Testis (tissue), 2 donors: ENCODE data around the gene FAAP24.

Source experiments
- POLR2A ChIP-seq: fragments of 450-650 bp; IDR thresholded peaks from one replicate; pipeline ENCODE4 v1.6.1; 2017; ENCODE audit warnings: antibody characterized with exemption, mild to moderate bottlenecking, moderate library complexity
- TF ChIP-seq, protein P1 (sequence below), 3 experiments: fragments of 450-650 bp in 2 of 3; fragments of 200-600 bp in 1 of 3; sonication (generic) in 1 of 3; IDR thresholded peaks; one replicate each; pipeline ENCODE4 v1.5.1; 2016 to 2019; ENCODE audit warnings: antibody characterized with exemption in 3 of 3, mild to moderate bottlenecking in 2 of 3, moderate library complexity in 1 of 3

DNA sequence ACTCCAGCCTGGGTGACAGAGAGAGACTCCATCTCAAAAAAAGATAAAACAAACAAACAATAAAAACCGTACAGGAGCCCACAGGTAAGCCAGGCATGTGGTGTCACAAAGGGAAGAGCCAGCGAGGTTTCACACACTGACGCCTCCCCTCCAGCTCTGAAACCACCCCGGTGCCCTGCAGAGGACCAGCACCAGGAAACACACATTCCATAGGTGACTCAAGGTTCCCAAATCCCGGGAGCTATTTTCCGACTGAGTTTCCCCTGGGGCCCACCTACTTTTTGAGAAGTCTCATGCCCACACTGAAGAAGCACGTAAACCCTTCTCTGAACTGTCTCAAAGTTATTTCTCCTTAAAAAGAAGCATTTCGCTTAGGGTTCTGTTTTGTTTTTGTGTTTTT lies 52.4 kb downstream of the FAAP24 start:
- TF ChIP-seq, protein P1, sequence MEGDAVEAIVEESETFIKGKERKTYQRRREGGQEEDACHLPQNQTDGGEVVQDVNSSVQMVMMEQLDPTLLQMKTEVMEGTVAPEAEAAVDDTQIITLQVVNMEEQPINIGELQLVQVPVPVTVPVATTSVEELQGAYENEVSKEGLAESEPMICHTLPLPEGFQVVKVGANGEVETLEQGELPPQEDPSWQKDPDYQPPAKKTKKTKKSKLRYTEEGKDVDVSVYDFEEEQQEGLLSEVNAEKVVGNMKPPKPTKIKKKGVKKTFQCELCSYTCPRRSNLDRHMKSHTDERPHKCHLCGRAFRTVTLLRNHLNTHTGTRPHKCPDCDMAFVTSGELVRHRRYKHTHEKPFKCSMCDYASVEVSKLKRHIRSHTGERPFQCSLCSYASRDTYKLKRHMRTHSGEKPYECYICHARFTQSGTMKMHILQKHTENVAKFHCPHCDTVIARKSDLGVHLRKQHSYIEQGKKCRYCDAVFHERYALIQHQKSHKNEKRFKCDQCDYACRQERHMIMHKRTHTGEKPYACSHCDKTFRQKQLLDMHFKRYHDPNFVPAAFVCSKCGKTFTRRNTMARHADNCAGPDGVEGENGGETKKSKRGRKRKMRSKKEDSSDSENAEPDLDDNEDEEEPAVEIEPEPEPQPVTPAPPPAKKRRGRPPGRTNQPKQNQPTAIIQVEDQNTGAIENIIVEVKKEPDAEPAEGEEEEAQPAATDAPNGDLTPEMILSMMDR (IDR thresholded peaks at IDR 0.05) = no peak
- no peak for TF ChIP-seq POLR2A
